ENCODE results near the gene LATS2.

DNA sequence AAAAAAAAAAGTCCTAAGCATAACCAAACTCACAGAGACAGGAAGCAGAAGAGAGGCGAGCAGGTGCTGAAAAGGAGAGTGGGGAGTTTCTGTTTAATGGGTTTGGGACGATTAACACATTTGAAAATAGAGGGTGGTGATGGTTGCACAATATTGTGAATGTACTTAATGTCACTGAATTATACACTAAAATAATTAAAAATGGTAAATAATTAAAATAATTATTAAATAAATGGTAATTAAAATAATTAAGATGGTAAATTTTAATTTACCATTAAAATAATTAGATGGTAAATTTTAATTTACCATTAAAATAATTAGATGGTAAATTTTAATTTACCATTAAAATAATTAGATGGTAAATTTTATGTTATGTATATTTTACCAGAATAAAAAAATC lies 84.0 kb downstream of the LATS2 start:
- TF ChIP-seq, protein P1, sequence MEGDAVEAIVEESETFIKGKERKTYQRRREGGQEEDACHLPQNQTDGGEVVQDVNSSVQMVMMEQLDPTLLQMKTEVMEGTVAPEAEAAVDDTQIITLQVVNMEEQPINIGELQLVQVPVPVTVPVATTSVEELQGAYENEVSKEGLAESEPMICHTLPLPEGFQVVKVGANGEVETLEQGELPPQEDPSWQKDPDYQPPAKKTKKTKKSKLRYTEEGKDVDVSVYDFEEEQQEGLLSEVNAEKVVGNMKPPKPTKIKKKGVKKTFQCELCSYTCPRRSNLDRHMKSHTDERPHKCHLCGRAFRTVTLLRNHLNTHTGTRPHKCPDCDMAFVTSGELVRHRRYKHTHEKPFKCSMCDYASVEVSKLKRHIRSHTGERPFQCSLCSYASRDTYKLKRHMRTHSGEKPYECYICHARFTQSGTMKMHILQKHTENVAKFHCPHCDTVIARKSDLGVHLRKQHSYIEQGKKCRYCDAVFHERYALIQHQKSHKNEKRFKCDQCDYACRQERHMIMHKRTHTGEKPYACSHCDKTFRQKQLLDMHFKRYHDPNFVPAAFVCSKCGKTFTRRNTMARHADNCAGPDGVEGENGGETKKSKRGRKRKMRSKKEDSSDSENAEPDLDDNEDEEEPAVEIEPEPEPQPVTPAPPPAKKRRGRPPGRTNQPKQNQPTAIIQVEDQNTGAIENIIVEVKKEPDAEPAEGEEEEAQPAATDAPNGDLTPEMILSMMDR (IDR thresholded peaks at IDR 0.05; ENCODE audit: control extremely low read depth in 1 of 3, insufficient read depth in 1 of 3, low read depth in 1 of 3, low read length in 3 of 3) = no peak
- TF ChIP-seq POLR2A (IDR thresholded peaks at IDR 0.05; ENCODE audit: control extremely low read depth in 1 of 2, low read depth in 2 of 2, low read length in 2 of 2) = no peak
- TF ChIP-seq MAFK (IDR thresholded peaks at IDR 0.05; ENCODE audit: low read depth, low read length) = no peak
- TF ChIP-seq ZNF274 (IDR thresholded peaks at IDR 0.05; ENCODE audit: borderline replicate concordance, extremely low read depth, low read length) = no peak
- TF ChIP-seq TEAD4 (IDR thresholded peaks at IDR 0.05; ENCODE audit: low read depth, low read length) = no peak
- TF ChIP-seq POLR2AphosphoS5 (IDR thresholded peaks at IDR 0.05; ENCODE audit: low read depth, low read length) = no peak
